C4-2B (cell line): ENCODE results near the gene NOS3.
A peak's percentile ranks its signal among the peaks of the same experiment; 100 is the strongest.

Experiments used
- H3K27ac ChIP-seq: fragments of 450-650 bp; 2 replicates; pipeline ENCODE4 v1.5.1; 2017
- CTCF ChIP-seq: fragments of 450-650 bp; conservative IDR thresholded peaks from 2 replicates; pipeline ENCODE4 v1.5.1; 2017; ENCODE audit warnings: mild to moderate bottlenecking
- ZFX ChIP-seq: fragments of 450-650 bp; IDR thresholded peaks from 2 replicates; pipeline ENCODE4 v1.6.1; 2017

Gene NOS3

GRCh38 chr7:151016942-151017341 is 26.1 kb downstream of the NOS3 start:
- peak overlapping the region; percentile 92 for H3K27ac ChIP-seq
- no peak for TF ChIP-seq CTCF
- no peak for TF ChIP-seq ZFX

GRCh38 chr7:151017370-151017952 is 26.6 kb downstream of the NOS3 start:
- TF ChIP-seq CTCF = no peak
- TF ChIP-seq ZFX = no peak

GRCh38 chr7:151017953-151018420 is 27.2 kb downstream of the NOS3 start:
- H3K27ac ChIP-seq = peak overlapping the region; percentile 92
- TF ChIP-seq CTCF (peak; percentile 100), ZFX (no peak)

More at GRCh38 chr7:151017370-151017952, 26.6 kb downstream of the NOS3 start:
- peak overlapping the region; percentile 92 for H3K27ac ChIP-seq

- TF ChIP-seq CTCF (peak; percentile 71), ZFX (peak; percentile 85; the same call in 1 of the 2 replicates)
- peak overlapping the region; percentile 92 for H3K27ac ChIP-seq
Observed at GRCh38 chr7:151018421-151019129, 27.8 kb downstream of the NOS3 start.

- no peak for TF ChIP-seq CTCF
- peak; percentile 23; the same call in 1 of the 2 replicates for TF ChIP-seq ZFX
- H3K27ac ChIP-seq = peak overlapping the region; percentile 92
Observed at GRCh38 chr7:151019130-151019447, 28.3 kb downstream of the NOS3 start.

- TF ChIP-seq ZFX = no peak
- TF ChIP-seq CTCF = no peak
Observed at GRCh38 chr7:151020231-151020630, 29.4 kb downstream of the NOS3 start.

GRCh38 chr7:151023232-151023631 is 32.4 kb downstream of the NOS3 start:
- H3K27ac ChIP-seq = no peak overlapping the region
- TF ChIP-seq CTCF (no peak), ZFX (no peak)

More at GRCh38 chr7:151020231-151020630, 29.4 kb downstream of the NOS3 start:
- H3K27ac ChIP-seq = no peak overlapping the region; the same call in 1 of the 2 replicates
